ENCODE measurements around the gene NELFA.

NELFA gene

GRCh38 chr4:2008921-2009650 is at the start of gene NELFA:
Gene NELFA (minus strand): TSS chr4:2008974. CDS start chr4:2008959, 15 bp downstream.
- no peak for DNase-seq

- DNase-seq, result no peak
Measured at GRCh38 chr4:2057382-2058065, 48.8 kb upstream of the NELFA start.

- DNase-seq, result no peak
Measured at GRCh38 chr4:2054217-2054616, 45.4 kb upstream of the NELFA start.

- no peak for DNase-seq
Measured at GRCh38 chr4:2051086-2051485, 42.3 kb upstream of the NELFA start.

GRCh38 chr4:2049811-2050210 is 41.0 kb upstream of the NELFA start:
- no peak for DNase-seq

- DNase-seq, result no peak
Measured at GRCh38 chr4:2049381-2049780, 40.6 kb upstream of the NELFA start.

GRCh38 chr4:2048831-2049230 is 40.1 kb upstream of the NELFA start:
- no peak for DNase-seq

GRCh38 chr4:2047781-2048581 is 39.2 kb upstream of the NELFA start:
- no peak for DNase-seq

GRCh38 chr4:2047031-2047660 is 38.4 kb upstream of the NELFA start:
- DNase-seq, result no peak

GRCh38 chr4:2046031-2046961 is 37.5 kb upstream of the NELFA start:
- DNase-seq, result no peak

GRCh38 chr4:2045518-2045951 is 36.8 kb upstream of the NELFA start:
- DNase-seq, result no peak

GRCh38 chr4:2044542-2045517 is 36.1 kb upstream of the NELFA start:
- DNase-seq, result no peak

GRCh38 chr4:2044119-2044485 is 35.3 kb upstream of the NELFA start:
- DNase-seq, result no peak

- DNase-seq, result no peak
Measured at GRCh38 chr4:2043396-2044118, 34.8 kb upstream of the NELFA start.

GRCh38 chr4:2042947-2043395 is 34.2 kb upstream of the NELFA start:
- no peak for DNase-seq

GRCh38 chr4:2042204-2042946 is 33.6 kb upstream of the NELFA start:
- no peak for DNase-seq

GRCh38 chr4:2041239-2042130 is 32.7 kb upstream of the NELFA start:
- no peak for DNase-seq

All from SIG-M5 (cell line).